ENCODE measurements around the gene WDR35.

Gene WDR35

DNA sequence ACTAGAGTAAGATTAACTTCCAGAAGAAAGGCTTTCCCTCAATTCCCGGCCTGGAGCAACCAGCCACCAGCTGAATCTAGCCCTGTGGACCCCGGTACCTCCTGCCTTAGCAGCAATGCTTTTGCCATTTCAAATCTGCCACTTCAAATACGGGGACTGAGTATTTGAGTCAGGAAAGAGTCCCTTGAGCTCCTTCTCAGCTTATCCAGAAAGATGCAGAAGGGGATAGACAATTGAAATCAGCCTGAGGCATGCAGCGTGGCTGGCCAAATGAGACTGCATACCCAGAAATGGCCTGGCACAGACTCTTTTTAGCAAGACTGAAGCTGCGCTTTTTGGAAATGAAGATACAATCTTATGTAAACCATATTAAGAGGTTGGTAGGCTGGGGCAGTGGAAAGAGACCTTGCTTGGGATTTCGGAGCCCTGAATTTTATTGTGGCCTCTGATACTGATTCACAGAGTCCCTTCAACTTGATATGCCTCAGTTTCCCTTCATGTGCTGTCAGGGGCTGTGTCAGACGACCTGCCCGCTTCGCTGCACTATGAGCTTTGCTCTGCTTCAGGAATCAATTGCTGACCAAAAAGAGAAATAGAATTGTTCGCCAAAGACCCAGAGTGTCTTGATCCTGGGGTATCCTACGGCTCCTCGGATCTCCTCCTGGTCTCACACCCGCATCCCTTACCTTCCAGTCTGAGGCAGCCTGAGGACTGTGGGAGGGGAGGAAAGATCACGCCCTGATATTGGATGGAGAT is 21.5 kb upstream of the WDR35 start:
- DNase-seq: no peak

DNA sequence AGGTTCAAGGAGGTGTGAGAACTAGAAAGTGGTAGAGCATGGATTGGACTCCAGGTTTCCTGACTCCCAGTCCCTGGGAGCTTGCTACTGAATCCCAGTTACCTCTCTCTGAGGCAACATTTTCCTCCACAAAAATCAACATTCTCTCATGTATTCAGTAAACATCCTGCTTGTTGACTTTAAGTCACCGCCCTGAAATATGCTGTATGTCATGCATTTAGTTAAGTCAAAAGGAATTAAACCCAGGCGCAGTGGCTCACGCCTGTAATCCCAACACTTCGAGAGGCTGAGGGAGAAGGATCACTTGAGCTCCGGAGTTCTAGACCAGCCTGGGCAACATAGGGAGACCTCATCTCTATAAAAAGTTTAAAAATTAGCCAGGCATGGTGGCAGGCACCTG is 18.8 kb upstream of the WDR35 start:
- no peak for DNase-seq

DNA sequence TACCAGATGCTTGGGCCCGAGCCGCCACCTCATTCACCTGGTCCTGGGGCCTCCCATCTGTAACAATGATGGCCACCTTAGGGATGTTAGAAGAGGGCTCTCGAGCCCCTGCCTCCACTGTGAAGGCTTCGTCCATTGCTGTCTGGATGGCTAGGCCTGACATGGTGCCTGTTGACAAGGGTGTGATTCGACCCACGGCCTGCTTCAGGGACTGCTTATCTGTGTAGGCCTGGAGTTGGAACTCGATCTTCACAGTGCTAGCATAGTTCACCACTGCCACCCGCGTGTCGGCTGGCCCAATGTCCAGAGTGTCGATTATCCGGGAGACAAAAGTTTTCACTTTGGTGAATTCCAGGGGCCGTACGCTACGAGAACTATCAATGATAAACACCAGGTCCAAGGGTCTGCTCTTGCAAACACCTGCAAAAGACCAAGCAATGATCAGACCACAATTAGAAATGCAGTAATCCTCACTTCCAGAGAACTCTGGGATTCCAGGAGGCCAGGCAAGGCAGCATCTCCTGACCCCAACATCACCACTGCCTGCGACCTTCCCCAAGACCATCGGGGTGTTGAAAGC is 16.1 kb upstream of the WDR35 start:
- DNase-seq: no peak

DNA sequence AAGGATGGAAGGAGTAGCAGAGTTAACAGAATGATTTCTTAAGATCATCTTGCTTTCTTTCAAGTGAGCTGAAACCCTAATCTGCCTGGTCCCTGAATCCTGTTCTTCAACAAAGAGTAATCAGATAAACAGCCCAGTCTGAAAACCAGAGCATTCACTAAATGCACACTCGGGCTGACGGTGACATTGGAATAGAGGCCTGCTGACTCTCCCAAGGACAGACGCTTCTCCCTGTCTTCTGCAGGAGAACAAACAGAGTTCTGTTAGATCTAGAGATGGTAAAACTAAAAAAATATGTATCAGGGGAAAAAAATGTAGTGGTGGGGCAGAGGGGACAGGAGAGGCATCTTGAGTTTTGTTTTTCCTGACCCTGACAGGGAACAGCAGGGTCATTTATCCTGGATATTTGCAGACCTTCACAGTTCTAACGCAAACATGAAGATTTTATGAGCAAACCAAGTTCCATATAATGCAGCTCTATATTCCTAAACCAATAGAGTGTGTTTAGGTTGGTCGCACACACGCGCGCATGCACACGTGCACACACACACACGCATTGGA is 15.2 kb upstream of the WDR35 start:
- no peak for DNase-seq

DNA sequence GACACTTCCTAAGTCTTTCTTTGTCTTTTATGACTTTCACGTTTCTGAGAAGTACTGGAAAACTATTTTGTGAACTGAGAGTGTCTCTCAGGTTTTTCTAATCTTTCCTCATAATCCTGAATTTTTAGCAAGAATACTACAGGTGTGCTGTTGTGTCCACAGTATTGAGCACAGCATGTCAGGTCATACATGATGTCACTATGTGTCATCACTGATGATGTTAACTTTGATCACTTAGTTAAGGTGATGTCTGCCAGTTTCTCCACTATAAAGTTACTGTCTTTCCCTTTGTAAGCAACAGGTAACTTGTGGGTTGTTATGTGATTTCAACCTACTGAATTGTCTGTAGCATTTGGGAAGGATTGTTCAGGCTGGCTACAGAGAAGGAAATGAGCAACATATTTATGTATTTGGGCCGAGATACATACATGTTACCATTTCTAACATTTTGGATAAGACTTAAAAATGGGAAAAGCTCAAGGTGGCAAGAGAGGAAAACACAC is 11.5 kb upstream of the WDR35 start:
- DNase-seq: no peak

DNA sequence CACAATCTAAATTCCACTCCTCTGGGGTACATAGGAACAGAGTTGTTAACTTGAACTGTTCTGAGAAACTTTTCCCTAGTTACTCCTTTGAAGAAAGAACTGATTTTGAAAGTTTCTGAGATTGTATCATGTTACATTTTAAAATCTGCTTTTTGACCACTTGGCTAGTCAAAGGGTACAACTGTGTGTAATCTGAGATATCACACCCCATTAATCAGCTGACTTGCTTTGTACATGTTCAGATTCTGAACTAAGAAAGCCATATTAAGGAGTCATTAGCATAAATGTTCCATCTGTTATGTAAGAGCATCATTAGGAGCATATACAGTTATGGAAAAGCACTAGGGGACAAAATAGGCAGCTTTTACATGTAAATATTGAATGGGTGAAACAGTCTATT is 3.8 kb upstream of the WDR35 start:
- no peak for DNase-seq

DNA sequence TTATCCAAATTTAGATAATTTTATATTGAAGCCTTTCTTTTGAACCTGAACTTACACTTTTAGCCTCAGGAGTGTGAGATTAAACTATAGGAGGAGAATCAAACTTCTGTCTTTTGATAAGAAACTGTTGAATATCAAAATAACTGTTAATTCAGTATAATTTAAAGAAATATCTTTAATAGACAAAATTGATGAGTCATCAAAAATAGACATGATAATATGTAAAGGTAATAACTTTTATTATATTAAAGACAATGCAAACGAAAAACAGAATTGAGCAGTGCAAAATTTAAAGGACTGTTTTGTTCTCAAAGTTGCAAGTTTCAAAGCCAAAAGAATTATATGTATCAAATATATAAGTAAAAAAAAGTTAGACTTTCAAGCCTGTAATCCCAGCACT is 2.0 kb upstream of the WDR35 start:
- no peak for DNase-seq

DNA sequence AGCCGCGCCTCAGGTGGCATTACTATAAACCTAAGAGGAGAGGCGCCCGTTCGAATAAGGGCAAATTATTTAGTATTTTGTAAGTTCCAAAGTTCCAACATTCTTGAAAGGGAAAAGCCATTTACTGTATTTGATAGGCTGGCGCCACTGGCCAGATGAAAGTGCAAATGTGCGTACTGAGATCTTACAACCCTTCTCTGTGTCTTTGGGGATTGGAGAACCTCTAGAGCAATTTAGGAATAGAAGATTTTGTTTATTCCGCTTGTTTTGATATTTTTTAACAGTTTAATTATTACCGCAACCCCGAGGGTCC is 467 bp upstream of the WDR35 start:
- DNase-seq: no peak

DNA sequence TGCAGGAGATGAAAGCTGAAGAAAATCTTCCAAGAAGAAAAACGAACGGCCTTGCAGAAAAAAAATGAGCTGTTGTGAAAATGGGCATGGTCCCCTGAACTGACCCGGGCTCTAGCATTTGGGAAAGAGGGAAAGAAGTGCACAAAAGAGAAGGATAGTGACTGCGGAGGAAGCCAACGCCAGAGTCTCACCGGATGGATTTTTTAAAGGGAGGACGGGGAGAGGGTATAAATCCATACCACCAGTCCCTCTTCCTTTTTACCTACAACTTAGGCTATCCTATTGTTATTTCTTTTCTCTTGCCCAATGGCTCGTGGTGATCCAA is 601 bp downstream of the WDR35 start:
- no peak for DNase-seq

DNA sequence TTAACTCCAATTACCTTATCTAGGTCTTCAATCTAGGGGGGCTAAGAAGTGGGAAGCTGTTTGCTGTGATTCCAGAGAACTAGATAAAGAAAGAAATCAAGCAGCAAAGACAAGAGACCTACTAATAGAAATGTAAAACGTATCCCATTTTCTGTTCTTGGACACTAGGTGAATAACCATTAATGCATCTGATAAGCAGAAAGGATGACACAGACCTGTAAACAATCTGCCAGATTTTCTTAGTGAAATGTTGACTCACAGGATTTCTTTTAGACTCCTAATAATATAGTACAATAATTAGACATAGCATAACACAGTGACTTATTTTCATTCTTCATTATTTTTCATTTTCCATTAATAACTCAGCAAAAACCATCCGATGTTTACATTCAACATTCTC is 1.3 kb downstream of the WDR35 start:
- no peak for DNase-seq

DNA sequence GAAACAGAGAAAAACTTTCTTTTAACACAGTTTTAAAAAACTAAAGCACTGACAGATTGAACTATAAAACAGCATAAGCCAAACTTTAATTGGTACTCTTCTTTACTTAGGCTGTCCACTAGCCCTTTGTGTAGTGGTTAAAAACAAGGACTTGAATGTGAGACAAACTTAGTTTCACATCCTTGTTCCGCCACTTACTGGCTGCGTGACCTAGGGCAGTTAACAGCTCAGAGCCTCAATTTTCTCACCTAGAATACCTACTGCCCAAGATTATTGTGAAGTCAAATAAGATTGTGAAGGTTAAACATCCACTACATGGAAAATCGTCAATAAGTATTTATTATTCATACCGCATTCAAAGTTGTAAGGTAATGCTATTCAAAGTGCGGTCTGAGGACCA is 2.0 kb downstream of the WDR35 start:
- no peak for DNase-seq

DNA sequence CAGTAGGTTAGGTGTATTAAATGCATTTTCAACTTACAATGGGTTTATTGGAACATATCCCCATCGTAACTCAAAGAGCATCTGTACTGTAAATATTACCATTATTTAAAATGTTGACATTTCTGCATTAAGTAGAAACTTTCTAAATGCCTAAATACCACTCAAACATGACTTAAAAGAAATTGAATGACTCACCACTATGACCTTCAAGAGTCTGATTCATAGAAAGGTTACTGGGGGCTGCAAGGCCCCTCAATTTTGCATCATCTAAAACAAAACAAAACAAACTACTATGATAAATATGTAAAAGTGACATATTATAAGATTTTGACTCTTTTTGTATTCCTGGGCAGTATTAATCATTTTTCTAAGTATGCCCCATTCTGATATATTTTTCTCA is 7.6 kb downstream of the WDR35 start:
- no peak for DNase-seq

DNA sequence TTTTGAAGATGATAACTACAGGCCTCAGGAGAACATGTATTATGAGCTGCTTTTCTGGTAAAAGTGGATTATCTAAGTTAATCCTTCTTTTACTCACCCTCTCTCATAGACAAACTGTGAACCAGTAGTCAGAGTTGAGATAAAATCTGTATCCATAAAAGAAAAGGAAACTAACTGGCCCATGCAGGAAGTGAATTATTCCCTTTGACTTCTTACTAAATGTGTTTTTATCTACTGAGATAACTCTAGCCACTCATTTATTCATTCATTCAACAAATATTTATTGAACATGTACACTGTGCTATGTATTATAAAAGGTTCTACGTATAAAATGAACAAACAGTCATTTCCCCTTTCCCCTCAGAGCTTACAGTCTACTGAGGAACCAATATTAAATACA is 10.0 kb downstream of the WDR35 start:
- no peak for DNase-seq

DNA sequence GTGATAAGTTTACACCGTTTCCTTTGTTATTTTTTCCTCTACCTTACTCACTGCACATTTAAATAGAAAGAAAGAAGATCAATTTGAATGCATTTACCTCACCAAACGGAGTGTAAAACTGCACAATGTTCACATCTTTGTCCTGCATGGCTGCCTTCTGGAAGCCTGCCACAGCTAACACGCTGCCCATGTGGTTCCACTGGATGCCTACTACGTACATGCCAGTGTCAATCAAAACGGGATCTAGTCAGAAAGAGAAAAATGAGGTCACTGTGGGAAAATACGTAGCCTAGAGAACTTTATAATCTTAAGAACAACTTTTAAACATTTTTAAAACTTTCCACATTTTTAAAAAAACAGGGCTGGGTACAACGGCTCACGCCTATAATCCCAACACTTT is 16.4 kb downstream of the WDR35 start:
- no peak for DNase-seq

DNA sequence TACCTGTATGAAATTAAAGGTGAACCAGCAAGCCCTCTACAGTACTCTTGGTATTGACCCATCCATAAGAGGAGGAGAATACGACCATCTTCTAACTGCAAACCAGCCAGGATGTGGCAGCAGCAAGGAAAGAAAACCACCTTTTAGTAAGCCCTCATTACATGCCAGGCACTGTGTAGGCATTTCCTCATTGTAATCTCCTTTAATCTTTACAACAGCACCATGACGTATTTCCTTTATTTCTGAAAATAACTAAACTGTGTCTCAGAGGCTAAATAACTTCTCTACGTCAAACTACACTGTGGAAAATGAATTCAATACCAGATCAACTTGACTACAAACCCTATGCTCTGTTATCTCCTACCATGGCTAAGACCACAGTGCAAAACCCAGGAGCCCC is 18.2 kb downstream of the WDR35 start:
- no peak for DNase-seq

DNA sequence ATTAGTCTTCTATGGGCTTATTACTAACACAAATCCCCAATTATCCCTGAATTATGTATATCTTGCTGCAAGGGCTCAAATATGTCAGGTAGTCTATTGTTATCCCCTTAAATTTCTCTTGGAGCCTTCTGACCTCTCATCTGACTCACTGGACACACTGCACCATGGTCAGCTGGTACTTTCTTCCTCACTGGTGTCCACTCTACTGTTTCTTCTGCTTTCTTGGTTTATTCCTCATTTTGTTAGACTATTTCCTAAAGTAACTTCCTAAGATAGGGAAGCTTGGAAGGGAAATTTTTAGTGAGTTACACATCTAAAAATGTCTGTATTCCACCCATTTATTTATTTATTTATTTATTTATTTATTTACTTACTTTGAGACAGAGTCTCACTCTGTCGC is 26.5 kb downstream of the WDR35 start:
- no peak for DNase-seq

DNA sequence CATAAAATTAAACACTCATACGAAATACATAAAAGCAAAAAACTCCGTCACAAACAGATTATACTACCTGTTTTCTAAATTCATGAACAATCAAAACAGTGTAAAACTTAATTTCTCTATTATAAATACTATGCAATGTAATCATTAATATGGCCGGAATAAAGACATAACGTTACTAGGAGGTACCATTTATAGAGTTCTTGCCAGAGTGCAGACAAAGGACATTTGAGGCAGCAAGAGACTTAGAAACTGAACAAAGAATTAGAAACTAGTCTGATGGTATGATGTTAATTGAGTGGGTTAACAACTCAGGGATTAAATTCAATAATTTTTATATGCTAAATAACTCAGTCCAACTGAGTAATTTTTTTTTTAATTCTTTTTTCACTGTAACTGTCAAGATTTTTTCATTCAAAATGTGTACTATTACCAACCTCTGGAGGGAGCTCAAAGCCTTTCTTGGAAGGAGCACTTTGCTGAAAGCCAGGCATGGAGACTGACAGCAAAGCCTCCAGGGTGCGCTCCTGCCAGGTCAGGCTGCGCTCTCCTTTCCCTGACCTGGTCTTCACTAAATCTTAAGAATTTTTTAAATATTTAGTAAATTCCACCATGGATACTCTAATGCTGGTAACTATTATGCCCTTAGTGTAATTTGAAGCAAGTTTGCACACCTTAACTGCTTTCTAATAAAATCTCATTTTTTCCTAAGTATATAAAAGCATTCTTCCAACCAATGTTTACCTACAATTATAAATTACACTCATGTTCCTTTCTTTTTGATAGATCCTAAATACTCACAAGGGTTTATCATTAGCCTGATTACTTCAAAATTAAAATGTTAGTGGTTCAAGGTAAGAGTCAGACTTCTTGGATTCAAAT is 34.1 kb downstream of the WDR35 start:
- DNase-seq: peak; percentile 31

DNA sequence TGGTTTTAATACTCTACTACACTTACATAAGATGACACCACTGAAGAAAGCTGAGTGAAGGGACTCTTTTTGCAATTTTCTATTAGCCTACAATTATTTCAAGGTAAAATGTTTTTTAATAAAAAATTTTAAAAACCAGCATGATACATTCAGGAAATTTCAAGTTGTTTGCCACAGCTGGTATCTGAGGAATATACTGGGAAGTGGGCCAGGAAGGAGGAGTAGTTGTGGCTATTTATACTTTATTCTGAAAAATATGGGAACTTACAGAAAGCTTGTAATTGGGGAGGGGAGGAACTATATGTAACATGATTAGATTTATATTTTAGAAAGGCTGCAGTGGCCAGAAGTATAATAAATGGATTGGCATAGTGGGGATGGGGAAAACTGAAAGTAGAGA is 40.8 kb downstream of the WDR35 start:
- no peak for DNase-seq

DNA sequence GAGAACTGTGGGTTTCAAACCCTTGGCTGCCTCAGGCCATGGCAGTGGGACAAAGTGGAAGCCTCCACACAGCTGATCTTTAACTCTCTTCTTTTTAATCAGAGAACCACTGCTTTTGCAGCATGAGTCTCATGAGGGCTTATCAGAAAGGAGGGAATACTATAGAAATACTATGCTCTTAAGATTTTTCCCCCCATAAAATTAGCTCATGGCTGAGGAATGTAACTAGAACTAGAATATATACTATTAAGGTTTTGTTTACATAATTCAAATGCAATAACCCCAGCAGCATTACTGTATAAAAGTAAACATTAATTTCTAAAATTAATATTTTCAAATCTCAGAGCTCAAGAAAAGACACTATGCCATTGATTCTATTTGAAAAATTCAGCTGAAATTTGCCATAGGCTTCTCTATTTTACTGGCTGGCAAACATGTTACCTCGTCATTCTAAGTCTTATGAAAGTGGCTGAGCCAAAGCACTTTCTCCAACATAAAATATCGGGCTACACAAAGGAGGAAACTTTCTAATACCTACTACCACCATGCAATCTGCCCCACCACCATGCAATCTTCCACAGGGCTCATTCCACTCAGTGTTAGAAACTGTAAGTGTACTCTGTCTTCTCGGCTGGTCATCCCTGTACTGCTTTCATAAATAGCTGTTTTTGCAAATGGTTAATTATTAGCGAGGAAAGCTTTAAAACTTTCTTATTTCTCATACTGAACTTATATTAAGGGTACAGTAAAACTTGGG is 42.5 kb downstream of the WDR35 start:
- DNase-seq: no peak

DNA sequence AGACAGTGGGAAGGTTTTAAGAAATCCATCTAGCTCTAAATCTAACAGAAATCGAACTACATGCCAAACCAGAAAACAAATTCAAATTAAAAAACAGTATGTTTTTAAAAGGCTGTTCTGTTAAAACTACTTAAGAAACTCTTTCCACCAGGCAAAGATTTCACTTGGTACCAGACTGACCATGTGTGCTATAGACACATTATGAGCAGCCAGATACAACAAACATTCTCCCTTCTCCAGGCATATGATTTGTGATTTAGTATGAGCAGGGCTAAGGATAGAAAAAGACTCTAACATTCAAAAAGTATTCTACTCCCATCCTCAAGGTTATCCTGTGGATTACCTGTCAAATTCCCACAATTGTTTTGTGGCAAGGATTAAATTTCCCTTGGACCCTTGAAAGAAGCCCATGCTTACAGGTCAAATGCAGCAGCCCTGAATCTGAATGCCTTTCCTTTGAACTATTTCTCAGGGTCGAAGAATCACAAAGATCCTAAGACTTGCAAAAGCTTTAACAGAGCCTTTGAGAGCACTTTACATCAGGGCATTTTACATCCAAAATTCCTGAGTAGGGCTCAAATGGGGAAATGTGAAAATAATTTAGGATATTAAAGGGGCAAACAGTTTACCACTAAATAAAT is 45.6 kb downstream of the WDR35 start:
- no peak for DNase-seq

DNA sequence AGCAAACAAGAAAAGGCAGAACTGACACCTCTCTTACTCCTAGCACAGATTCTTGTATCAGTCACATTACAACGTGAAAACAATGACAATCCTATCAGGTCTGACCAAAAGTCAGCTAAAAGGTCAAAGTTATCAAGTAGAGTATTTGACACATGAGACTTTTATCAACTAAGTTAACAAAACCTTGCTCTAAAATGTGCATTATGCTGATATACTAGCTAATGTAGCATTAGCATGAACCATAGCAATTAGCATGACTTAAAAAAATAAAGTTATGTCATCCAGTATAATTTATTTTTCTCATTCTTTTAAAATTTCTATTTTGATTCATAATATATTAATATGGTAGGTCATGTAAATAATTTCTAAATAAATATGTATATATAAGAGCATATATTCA is 46.7 kb downstream of the WDR35 start:
- no peak for DNase-seq

DNA sequence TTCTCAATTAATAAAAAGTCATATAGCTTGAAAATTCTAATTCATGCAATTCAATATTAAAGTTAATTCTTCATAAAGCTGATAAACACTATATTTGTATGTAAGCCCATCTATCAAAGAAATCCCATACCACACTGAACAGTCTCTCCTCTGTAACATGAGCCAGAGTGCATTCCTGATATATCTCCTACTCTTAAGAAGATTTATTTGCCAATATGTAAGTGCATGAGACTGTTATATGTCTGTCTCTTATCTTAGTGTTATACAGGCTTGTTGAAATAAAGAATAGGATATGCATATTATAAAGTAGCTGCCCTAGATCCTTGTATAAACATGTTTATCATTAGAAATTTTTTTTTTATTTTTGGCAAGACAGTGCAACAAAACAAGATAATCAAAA is 47.7 kb downstream of the WDR35 start:
- DNase-seq: no peak

DNA sequence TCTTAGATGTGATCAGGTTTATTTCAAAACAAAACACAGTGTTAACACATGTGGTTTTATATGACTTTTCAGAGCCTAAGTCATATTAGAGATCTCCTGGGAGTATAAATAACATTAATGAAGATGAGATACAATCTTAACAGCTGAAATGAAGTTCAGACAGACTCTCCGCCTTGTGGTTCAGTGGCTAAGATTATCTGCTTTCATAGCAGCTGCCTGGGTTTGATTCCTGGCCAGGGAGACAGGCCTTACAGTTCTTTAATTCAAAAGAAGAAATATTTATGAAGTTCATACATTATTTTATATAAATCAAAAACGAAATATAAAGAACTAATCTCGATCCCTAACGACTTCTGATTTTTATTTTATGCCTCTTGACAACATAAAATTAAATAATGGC is 52.9 kb downstream of the WDR35 start:
- no peak for DNase-seq

Data from activated naive CD4-positive, alpha-beta T cell treated with Interleukin-2 at 50 U/mL for 16 hours (primary cell).